AG04450 (cell line): ENCODE data around the gene TGFBR3. TPM values are rescaled to one million over a fixed set of nuclear protein-coding genes. Genes with fewer than 3 reads are reported as not detected.
A peak's percentile ranks its signal among the peaks of the same experiment; 100 is the strongest.

Source experiments
- CTCF ChIA-PET: fragments of 300-600, 350-600 bp; formaldehyde crosslinking; extraction: SDS; loops from one replicate; lab custom pipeline; 2022; ENCODE audit warnings: antibody characterized with exemption, inconsistent platforms; lab: Charles Lee
- POLR2A ChIA-PET: fragments of 350-600 bp; formaldehyde crosslinking; extraction: SDS; loops from one replicate; lab custom pipeline; 2021; ENCODE audit warnings: antibody characterized with exemption, inconsistent platforms; lab: Yijun Ruan, JAX
- DNase-seq: peaks from one replicate; pipeline ENCODE4 v3.0.0-alpha.2; 2011; ENCODE audit warnings: low read depth, low spot score
- H3K27ac ChIP-seq: one replicate; pipeline ENCODE4 v1.5.1; 2012; ENCODE audit warnings: low read depth, low read length, control low read depth
- H3K27me3 ChIP-seq: one replicate; pipeline ENCODE4 v1.6.0; 2012; ENCODE audit warnings: low read length; ENCODE audit not compliant: control insufficient read depth, insufficient read depth
- H3K4me3 ChIP-seq: 2 replicates; pipeline ENCODE4 v1.5.1; 2011; ENCODE audit warnings: mild to moderate bottlenecking, low read depth, low read length, control low read depth
- H3K9me3 ChIP-seq: 2 replicates; pipeline ENCODE4 v1.5.1; 2012; ENCODE audit warnings: low read length; ENCODE audit not compliant: control insufficient read depth, insufficient read depth
- CTCF ChIP-seq: IDR thresholded peaks from 2 replicates; pipeline ENCODE4 v1.5.1; 2011; ENCODE audit warnings: low read depth, low read length, control low read depth, inconsistent platforms
- polyA plus RNA-seq: library from polyadenylated mRNA; depleted of rRNA; stranded (reverse); fragments of >200 nt; gene quantifications from 2 replicates; pipeline ENCODE4 v1.2.3, GENCODE V29; 2011

The TGFBR3 gene
- polyA plus RNA-seq, 1 experiment = 36.5 TPM

GRCh38 chr1:91798241-91798648, 87.7 kb downstream of the TGFBR3 start:
- no peak overlapping the region for H3K27ac ChIP-seq
- no peaks in the 10 kb centered on the region for H3K9me3 ChIP-seq
- no peak overlapping the region for H3K4me3 ChIP-seq
- ChIA-PET POLR2A (interaction anchor here (1.1 kb wide), 1 partner anchor 223 kb away, joined by 3 read pairs; no protein-coding TSS in a partner anchor), CTCF (interaction anchor here (1.7 to 5.2 kb wide), 2 partner anchors 32 to 285 kb away, joined by 7 to 28 read pairs; no protein-coding TSS in a partner anchor)
- no peaks in the 10 kb centered on the region for H3K27me3 ChIP-seq
- no peak for TF ChIP-seq CTCF
- DNase-seq = no peak

- no peak for TF ChIP-seq CTCF
- Histone ChIP-seq H3K27ac (no peak overlapping the region), H3K9me3 (no peaks in the 10 kb centered on the region), H3K4me3 (no peak overlapping the region), H3K27me3 (no peaks in the 10 kb centered on the region)
- ChIA-PET CTCF (interaction anchor here (1.3 to 5.2 kb wide), 2 partner anchors 86 to 284 kb away, joined by 3 to 28 read pairs; no protein-coding TSS in a partner anchor), POLR2A (no interaction called here)
- DNase-seq = no peak
Observed at GRCh38 chr1:91797164-91797563, 88.8 kb downstream of the TGFBR3 start.

GRCh38 chr1:91796390-91796654, 89.6 kb downstream of the TGFBR3 start:
- no peak for DNase-seq
- no peak for TF ChIP-seq CTCF
- Histone ChIP-seq H3K4me3 (no peak overlapping the region), H3K27ac (no peak overlapping the region), H3K9me3 (no peaks in the 10 kb centered on the region), H3K27me3 (no peaks in the 10 kb centered on the region)
- POLR2A ChIA-PET = interaction anchor here (0.6 to 1.5 kb wide), 2 partner anchors 13 to 136 kb away, joined by 5 to 9 read pairs; no protein-coding TSS in a partner anchor
- CTCF ChIA-PET = interaction anchor here (5.2 kb wide), 1 partner anchor 284 kb away, joined by 28 read pairs; no protein-coding TSS in a partner anchor

- no peaks in the 10 kb centered on the region for H3K9me3 ChIP-seq
- ChIA-PET POLR2A (interaction anchor here (1.5 kb wide), 1 partner anchor 12 kb away, joined by 5 read pairs; no protein-coding TSS in a partner anchor), CTCF (interaction anchor here (5.2 kb wide), 1 partner anchor 283 kb away, joined by 28 read pairs; no protein-coding TSS in a partner anchor)
- peak overlapping the region; percentile 34 for H3K27ac ChIP-seq
- TF ChIP-seq CTCF = no peak
- H3K4me3 ChIP-seq = no peak overlapping the region
- peak; percentile 30 for DNase-seq
- H3K27me3 ChIP-seq = no peaks in the 10 kb centered on the region
Observed at GRCh38 chr1:91795591-91796389, 90.2 kb downstream of the TGFBR3 start.

- CTCF ChIA-PET = interaction anchor here (2.7 kb wide), 1 partner anchor 281 kb away, joined by 8 read pairs; no protein-coding TSS in a partner anchor
Observed at GRCh38 chr1:91793877-91794276, 92.1 kb downstream of the TGFBR3 start.

More at GRCh38 chr1:91793877-91794276, 92.1 kb downstream of the TGFBR3 start:
- POLR2A ChIA-PET = no interaction called here
- no peak for TF ChIP-seq CTCF
- no peaks in the 10 kb centered on the region for H3K27me3 ChIP-seq
- no peak overlapping the region for H3K27ac ChIP-seq
- H3K4me3 ChIP-seq = no peak overlapping the region
- H3K9me3 ChIP-seq = no peaks in the 10 kb centered on the region
- DNase-seq = no peak
